HUDEP-2 (cell line): ENCODE measurements around the gene CRAMP1.
"Not testable (repeated sequence)": the region's sequence is repeated elsewhere in the genome, so short reads cannot be mapped to it uniquely, and the experiment has no call there.

ENCODE experiments used
- DNase-seq, 76 experiments: peaks; one replicate each; lab custom pipeline; 2025; ENCODE audit not compliant: unreplicated experiment in 76 of 76; lab: John Stamatoyannopoulos, UW

The CRAMP1 gene

DNA sequence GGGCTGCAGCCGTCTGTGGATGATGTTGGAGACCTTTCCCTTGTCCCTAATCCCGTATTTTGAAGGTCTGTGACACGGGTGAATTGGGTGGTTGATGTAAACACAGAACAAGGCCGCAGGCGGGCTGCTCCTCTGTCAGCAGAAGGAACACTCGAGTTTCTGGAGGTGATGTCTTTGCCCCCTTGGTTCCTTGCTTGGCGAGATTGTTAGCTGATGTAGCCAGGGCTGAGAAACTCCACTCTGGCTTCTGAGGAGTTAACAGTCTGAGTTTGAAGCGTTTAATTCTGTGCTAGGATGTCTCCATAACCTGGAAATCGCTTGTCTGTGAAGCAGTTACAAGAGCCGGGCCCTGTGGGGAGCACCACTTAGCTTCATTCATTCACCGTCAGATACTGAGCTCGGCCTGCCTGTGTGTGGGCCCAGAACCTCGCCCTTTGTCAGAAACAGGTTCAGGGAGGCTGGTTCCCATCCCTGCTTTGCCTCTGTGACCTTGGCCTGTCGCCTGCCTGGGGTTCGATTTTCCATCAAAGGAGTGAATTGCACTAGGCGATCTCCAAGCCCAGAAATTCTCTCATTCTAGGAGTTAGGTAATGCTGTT lies 95.1 kb downstream of the CRAMP1 start:
- peak in 32 of 76 experiments; percentile 6 to 48 (median 22) for DNase-seq

DNA sequence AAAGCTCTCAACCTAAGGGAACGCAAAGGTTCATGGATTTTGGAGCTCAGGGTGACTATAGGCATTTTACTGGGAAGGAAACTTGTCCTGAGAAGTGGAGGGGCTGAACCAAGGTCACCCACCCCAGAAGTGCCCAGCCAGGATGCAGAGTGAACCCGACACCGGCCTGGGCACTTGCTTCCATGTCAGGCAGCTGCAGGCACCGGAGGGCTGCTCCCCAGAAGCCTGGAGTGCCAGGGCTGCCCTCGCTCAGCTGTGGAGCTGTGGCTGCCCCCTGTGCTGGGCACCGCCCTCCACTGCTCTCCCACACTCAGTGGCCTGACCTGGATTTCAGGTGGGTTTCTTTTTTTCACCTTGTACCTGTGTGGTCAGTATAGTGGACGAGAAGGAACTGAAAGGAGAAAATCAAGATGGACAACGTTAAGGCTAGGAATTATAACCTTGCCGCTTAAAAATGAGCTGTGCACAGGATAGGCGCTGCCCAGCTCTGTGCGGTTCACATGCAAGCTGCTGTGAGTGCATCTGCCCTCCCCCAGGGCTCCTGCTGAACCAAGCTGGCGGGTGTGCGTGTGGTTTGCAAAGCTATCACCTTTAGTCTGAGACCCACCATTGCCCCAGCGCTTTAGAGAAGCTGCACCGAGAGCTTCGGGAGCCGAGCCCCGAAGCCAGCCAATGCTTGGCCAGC lies 96.1 kb downstream of the CRAMP1 start:
- no peak for DNase-seq

DNA sequence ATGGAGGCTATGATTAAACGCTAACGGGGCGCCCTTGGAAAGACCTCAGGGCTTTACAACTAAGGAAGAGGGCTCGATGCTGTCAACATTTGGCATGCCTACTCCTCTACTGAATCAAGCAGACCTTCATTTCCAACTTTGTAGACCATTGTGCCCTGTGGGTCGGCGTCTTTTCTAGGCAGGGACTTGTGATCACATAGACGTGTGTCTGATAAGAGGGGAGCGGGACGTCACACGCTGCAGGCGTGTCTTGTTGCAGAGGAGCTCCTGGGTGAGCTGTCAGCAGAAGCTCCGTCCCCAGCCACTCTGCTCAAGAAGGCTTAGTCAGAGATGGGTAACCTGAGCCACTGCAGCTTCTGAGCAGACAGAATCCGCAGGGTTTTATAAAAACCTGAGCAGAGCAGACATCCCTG lies 96.6 kb downstream of the CRAMP1 start:
- peak in 66 of 76 experiments; percentile 4 to 80 (median 58) for DNase-seq

DNA sequence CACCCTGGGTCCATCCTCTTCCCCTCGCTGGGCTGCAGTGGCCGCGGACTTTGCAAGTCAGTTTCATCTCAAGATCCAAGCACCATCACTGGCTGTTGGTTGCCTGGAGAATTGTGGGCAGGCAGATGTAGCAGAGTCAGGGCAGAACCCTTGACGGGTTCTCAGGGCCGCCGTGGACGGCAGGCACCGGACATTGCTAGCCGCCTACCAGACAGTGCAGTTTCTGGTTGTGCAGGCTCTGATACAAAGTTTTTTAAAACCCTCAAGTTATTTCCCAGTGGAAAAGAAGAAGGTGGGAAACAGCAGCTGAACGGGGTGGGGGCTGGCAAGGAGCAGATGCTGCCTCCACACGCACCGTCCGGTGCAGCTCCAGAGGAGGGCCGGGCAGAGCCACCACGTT lies 97.2 kb downstream of the CRAMP1 start:
- no peak for DNase-seq

DNA sequence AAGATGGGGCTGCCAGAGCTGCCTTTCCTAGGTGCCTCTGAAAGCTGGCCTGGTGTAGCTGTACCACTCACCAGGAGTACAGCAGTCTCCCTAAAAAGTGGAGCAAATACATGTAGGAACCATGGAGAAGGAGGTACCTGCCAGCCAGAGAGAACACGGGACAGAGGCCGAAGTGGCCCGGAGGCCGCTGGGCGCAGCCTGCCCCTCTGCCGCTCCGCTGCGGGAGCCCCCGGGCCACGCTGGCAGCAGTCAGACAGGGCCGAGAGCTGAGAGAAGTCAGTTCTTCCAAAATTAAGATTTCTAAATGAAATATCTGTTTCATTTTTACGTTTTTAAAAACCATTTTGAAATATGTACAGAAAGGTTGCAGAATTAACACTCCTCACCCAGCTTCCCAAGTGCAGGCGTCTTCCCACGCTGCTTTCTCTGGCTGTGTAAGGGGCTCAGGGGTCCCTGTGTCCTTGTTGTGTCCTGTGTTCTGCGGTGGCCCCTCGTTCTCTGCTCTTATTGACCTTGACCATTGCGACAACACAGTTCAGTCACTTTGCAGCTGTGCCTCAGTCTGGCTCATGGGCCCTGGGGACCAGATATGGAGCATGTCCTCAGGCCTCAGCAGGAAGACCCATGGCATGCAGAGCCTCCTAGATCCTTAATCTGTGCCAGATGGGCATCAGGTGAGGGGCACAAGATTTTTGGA lies 98.8 kb downstream of the CRAMP1 start:
- DNase-seq, result no peak

DNA sequence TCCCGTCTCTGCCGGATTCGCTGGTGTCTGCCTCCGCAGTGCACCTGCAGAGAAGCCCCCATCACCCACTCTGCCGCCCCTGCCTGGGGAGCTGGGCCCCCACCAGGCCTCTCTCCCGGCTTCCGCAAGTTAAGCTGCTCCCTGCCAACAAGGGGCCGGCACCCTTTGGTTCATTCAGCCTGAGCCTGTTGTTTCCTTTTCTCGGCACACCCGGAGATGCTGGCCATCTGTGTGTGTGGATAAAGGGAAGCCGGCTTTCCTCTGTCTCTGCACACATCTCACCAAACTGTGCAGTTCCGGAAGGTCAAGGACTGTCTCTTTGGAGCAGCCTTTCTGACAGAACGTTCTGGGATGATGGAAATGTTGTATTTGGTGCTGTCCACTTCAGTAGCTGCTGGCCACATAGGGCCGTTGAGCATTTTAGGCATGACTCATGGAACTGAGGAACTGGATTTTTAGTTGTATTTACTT lies 100.7 kb downstream of the CRAMP1 start:
- DNase-seq, result no peak

DNA sequence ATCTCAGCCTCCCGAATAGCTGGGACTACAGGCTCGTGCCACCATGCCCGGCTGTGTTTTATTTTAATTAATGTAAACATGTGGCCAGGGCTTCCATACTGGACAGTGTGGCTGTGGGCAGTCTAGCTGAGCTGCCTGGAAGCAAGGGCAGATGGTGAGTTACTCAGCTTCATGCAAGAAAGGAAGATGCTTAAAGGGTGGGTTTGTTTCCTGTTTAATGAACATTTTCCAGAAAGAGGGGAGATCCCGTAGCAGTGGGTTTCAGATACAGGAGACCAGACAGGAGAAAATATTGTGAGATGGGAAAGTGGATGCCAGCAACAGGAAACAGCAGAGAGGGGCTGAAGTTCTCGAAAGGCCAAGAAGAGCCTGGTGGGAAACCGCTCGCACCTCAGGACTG lies 101.2 kb downstream of the CRAMP1 start:
- no peak for DNase-seq

DNA sequence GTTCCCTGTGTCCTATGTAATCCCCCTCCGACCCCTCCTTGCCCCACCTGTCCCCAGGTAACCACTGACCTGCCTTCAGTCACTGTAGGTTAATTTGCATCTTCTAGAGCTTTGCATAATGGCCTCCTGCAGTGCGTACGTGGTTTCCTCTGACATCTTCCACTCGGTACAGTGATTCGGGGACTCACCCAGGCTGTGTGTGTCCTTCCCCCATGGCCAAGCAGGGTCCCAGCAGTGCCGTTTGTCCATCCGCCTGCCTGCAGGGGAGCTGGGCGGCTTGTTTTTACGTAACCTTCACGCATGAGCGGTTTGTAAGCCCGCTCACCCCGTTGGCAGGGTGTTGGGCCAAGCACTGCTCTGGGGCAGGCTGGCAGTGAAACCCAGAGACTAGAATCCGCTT lies 101.8 kb downstream of the CRAMP1 start:
- DNase-seq, result no peak

DNA sequence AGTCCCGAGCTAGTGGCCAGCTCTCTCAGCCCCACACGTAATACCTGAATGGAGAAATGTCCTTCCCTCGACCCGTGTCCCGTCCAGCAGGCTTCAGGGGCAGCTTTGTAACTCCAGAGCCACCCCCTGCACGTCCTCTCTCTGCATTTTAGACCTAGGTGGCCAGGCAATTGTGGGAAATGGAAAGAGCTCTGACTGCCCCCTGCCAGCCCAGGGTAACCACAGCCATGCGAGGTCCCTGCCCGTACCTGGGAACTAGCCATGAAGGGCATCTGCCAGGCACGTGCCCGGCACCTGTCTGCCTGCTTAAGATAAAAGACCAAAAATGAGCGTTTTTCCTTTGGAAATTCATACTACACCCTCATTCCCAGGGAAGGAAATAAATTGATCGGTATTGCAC lies 103.1 kb downstream of the CRAMP1 start:
- DNase-seq, result no peak

DNA sequence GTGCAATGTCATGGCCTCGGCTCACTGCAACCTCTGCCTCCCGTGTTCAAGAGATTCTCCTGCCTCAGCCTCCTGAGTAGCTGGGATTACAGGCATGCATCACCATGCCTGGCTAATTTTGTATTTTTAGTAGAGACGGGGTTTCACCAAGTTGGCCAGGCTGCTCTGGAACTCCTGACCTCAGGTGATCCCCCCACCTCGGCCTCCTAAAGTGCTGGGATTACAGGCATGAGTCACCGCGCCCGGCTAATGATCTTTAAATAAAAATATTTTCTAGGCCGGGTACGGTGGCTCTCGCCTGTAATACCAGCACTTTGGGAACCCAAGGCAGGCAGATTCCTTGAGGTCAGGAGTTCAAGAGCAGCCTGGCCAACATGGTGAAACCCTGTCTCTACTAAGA lies 106.1 kb downstream of the CRAMP1 start:
- not testable (repeated sequence) for DNase-seq

DNA sequence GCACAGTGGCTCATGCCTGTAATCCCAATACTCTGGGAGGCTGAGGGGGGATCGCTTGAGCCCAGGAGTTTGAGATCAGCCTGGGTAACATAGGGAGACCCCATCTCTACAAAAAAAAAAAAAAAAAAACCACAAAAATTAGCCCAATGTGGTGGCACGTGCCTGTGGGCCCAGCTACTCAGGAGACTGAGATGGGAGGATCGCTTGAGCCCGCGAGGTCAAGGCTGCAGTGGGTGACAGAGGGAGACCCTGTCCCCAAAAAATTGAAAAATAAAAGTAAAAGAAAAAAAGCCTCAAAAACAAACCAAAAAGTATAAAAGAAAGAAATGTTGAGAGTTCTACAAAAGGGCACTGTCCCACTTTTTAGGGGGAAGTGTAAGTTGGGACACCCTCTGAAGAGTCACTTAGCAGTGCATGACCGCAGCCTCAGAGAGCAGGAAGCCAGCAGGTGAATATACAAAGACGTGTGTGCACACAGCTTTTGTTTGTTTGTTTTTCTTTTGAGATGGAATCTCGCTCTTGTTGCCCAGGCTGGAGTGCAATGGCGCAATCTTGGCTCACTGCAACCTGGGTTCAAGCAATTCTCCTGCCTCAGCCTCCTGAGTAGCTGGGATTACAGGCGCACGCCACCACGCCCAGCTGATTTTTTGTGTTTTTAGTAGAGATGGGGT lies 107.5 kb downstream of the CRAMP1 start:
- not testable (repeated sequence) for DNase-seq

DNA sequence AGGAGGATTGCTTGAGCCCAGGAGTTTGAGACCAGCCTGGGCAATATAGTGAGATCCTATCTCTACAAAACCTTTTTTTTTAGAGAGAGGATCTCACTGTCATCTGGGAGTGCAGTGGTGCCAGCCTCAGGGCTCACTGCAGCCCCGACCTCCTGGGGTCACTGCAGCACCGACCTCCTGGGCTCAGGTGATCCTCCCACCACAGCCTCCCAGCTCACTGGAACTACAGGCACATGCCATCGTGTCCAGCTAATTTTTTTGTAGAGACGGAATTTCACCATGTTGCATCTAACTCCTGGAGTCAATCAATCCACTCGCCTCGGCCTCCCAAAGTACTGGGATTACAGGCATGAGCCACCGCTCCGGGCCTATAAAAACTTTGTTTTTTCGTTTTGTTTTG lies 109.2 kb downstream of the CRAMP1 start:
- DNase-seq, result no peak

DNA sequence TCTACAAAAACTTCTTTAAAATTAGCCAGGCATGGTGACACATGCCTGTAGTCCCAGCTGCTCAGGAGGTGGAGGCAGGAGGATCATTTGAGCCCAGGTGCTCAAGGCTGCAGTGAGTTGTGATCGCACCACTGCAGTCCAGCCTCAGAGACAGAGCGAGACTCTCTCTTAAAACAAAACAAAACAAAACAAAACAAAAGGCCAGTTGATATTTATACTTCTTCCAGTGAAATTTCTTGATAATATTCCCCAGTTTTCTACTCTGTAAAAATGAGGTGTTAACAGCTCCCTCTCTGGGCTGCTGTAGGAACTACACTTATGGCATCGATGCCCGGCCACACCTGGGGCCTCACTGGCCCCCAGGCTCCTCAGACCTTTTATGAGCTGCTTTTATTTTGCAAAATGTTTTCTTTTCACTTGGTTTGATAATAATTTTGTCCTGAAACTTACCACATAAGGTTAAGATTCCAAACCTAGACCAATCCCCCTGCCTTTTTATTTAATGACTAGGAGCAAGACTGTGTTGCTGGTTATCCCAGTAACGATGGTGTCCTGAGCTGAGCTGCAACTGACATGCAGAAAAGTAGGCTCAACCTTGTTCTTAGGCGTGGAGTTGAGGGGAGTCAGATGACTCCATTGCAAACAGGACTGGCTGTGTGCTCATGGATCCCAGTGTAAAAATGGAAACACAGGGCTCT lies 111.4 kb downstream of the CRAMP1 start:
- DNase-seq, result peak in 40 of 76 experiments; percentile 3 to 59 (median 20)

DNA sequence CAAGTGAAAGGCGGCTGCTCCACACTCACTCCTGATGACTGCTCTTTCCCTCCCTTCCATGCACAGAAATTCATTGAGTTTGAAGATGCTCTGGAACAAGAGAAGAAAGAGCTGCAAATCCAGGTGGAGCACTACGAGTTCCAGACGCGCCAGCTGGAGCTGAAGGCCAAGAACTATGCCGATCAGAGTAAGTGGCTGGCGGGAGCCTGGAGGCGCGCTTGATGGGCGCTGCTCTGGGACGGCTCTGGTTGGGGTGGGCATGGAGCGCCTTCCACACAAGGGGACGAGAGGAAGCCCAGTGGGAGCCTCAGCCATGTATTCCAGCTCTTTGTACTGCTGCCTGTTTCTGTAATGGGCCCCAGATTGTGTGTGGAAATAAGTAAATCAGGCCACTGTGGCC lies 112.3 kb downstream of the CRAMP1 start:
- DNase-seq, result no peak

DNA sequence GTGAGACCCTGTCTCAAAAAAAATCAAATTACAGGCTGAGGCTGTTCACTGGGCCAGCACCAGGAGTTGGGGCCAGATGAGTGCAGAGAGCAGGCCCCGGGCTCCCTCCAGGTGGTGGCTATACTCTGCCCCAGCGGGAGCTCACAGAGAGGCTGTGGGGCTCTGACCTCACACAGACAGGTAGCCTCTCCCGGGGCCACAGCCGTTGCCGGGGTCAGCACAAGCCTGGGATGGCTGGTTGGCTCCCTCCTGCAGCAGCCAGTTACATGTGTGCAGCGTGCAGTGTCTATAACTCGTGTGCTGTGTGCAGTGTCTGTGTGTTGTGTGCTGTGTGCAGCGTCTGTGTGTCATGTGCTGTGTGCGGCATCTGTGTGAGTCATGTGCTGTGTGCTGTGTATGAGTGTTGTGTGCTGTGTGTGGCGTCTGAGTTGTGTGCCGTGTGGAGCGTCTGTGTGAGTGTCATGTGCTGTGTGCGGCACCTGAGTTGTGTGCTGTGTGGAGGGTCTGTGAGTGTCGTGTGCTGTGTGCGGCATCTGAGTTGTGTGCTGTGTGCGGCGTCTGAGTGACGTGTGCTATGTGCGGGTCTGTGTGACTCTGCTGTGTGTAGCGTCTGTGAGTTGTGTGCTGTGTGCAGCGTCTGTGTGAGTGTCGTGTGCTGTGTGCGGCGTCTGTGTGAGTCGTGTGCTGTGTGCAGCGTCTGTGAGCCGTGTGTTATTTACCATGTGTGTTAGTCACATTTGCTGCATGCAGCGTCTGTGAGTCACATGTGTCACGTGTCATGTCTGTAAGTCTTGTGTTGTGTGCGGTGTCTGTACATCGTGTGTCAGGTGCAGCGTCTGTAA lies 114.7 kb downstream of the CRAMP1 start:
- DNase-seq, result no peak
